NCI-H2107 treated with DMSO at 0.1 percent for 48 hours (cell line): Measurements from ENCODE around the gene ENKD1.

Experiments used
- DNase-seq: peaks from one replicate; lab custom pipeline; 2025; ENCODE audit not compliant: unreplicated experiment; lab: John Stamatoyannopoulos, UW

Gene ENKD1

DNA sequence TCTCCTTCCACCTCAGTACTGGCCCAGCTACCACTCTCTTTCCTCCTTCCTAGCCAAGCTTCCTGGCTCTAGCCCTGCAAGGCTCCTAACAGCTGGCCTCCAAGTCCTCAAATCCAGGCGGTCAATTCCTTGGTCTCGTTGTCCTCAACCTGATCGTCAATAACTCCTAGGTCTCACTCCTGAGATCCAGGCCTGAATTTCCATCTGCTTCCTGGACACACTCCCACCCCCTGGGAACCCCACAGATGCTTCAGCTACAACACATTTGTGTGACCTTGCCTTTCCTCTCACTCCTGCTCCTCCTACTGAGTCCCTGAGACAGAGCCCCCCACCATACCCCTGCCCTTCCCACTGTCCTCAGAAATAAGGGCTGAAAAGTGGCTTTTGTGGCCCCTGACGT is 2.3 kb downstream of the ENKD1 start:
- DNase-seq: no peak

DNA sequence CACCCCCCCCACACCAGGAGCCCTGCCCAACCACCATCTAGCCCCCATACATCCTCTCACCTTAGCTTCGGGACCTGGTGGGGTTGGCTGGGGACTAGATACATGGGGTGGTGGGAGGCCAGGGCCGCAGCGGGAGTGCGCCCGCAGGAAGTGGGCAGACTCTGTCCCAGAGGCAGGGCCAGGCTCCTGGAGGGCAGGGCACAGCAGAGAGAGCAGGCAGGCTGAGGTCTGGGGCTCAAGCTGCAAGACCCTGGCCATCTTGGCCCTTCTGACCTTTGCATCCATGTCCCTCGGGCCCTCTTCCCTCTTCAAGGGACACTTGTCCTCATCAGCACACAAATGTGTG is 2.7 kb downstream of the ENKD1 start:
- no peak for DNase-seq

- DNase-seq: no peak
Observed at GRCh38 chr16:67663151-67663876, 3.2 kb downstream of the ENKD1 start.

GRCh38 chr16:67662653-67663010 is 3.9 kb downstream of the ENKD1 start:
- DNase-seq: no peak

- DNase-seq: no peak
Observed at GRCh38 chr16:67661886-67662652, 4.5 kb downstream of the ENKD1 start.

- DNase-seq: peak; percentile 58
Observed at GRCh38 chr16:67661101-67661761, 5.3 kb downstream of the ENKD1 start.

DNA sequence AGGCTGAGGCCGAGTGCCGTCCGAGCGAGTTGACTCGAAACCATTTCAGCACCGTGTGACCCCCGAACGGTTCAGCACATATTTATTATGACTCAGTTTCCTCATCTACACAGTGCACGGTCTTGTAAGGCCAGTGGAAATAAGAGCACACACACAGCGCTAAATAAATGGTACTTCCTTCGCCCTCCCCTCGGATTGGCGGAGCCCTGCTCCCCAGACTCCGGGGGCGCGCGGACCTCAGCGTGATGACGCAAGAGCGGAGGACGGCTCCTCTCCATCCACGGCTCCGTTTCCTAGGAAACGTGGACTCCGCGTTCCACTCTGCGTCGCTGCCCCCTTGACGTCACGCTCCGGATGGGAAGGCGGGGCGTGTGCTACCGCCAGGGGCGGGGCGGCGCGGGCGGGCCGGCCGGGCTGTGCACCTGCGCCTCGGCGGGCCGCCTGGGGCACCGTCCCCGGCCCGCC is 6.0 kb downstream of the ENKD1 start, which contains the start of gene PARD6A:
TSS of gene PARD6A (plus strand) at position 397 of the 465 bp plus-strand sequence. CDS start 79 bp downstream, outside the sequence.
- DNase-seq: peak; percentile 90

GRCh38 chr16:67659675-67660563 is 6.6 kb downstream of the ENKD1 start, which contains the start of gene ACD:
Gene ACD, minus strand, starts transcription at chr16:67660260. Its CDS starts 40 bp downstream, at chr16:67660220.
- peak; percentile 52 for DNase-seq

DNA sequence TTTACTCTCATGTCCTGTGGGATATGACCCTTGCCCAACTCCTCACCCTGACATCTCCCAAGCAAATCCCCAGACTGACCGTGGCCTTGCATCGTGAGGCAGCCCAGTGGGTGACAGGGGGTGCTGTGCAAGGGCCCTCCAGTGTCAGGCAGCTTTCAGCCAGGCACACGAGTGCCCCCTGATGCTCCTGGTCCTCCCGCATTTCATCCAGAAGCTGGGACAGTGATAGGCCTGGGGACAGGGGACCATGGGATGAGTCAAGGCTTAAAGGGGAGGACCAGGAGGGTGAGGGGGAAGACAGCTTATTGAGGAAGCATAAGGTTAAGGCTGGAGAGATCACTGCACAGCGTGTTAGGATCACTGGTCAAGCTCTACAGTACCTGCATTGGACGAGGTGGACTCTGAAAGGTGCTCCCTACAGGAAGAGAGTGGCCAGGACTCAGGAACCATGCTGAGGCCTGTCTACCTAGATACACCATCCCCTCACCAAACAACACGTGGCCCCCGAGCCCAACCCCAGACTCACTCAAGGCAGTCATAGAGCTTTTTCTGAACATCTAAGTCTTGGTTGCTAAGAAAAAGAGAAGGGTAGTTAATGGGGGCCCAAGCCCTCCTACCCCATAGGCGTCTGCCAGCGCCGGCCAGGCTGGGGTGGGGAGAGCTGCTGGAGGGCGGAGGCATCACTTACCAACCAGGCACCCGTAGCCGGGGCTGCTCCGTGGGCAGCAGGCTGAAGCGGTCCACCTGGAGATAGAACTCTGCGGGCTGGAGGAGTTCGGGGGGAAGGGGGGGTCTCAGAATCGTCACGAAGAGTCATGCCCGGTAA is 7.5 kb downstream of the ENKD1 start:
- DNase-seq: no peak

- DNase-seq: no peak
Observed at GRCh38 chr16:67657751-67658518, 8.6 kb downstream of the ENKD1 start.

GRCh38 chr16:67657017-67657608 is 9.4 kb downstream of the ENKD1 start:
- no peak for DNase-seq

DNA sequence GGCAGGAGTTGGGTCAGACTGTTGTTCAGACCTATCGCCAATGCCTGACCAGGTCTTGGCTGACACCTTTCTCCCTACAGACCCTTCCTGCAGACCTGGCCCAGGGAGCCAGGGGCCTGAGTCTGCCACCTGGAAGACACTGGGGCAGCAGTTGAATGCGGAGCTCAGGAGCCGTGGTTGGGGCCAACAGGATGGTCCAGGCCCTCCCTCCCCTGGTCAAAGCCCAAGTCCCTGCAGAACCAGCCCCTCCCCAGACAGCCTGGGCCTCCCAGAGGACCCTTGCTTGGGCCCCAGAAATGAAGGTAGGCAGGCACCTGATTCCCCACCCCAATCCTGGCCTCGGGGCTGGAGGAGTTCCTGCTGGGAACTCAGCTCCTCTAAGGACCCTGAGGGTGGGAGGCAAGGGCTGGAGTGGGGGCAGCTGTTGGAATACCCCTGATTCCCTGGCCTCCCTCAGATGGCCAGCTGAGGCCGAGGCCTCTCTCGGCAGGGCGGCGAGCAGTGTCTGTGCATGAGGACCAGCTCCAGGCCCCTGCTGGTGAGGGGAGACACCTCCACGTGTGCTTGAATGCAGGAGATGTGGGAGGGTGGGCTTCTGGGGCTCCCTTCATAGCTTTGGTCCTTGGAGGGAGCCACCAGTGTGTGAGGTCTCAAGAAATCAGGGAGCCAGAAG is 10.1 kb downstream of the ENKD1 start:
- DNase-seq: no peak

- DNase-seq: no peak
Observed at GRCh38 chr16:67655363-67655762, 11.2 kb downstream of the ENKD1 start.

- DNase-seq: no peak
Observed at GRCh38 chr16:67654403-67654911, 12.1 kb downstream of the ENKD1 start.

DNA sequence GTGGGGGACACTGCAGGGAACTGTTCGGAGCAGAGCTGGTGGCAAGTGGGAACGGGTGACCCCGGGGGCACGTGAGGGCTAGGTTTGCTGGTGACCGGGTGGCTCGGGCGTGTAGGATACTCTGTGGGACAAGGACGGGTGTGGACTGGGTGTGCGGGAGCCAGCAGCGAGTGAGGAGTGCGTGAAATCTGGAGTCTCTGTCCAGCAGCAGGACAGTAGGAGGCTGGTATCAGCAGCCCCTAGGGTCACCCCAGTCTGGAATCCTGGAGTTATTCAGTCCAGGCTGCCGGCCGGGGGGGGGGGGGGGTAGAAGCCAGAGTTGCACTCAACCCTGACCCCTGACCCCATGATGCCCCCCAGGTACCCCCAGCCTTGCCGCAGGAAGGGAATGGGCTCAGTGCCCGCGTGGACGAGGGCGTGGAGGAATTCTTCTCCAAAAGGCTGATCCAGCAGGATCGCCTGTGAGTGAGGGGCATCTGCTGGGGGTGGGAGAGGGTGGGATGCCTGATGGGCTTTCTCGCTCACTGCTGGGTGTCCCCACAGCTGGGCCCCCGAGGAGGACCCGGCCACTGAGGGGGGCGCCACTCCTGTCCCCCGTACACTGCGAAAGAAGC is 12.7 kb downstream of the ENKD1 start:
- DNase-seq: no peak

GRCh38 chr16:67653128-67653788 is 13.3 kb downstream of the ENKD1 start:
- no peak for DNase-seq

DNA sequence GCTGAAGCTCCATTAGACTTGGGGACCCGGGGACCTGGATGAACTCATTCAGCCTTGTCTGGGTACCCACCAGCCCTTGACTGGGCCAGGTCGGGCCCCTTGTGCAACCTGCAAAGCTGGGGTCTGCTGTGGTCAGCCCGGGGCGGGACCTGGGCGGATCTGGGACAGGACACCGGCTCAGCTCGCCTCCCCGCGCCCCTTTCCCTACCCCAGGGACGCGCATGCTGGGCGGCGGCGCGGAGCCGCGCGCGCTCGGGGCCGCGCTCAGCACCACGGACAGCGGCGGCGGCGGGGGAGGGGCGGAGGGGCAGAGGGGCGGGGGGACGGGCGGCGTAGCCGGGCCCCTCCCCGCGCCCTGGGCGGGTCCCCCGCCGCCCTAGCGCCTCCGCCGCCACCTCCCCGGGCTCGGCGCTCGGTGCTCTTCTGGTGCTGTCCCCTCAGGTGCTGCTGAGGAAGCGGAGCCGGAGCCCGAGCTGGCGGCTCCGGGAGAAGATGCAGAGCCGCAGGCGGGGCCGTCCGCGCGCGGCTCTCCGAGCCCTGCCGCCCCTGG is 13.9 kb downstream of the ENKD1 start:
- no peak for DNase-seq
